ENCODE results near the gene FRMD3.

The FRMD3 gene

GRCh38 chr9:83280790-83281189 is 257.4 kb downstream of the FRMD3 start:
- TF ChIP-seq CTCF (IDR thresholded peaks at IDR 0.05; ENCODE audit: low read depth, low read length) = no peak
- Histone ChIP-seq H3K27ac (no peak overlapping the region), H3K4me3 (ENCODE audit: low read depth, low read length) (no peak overlapping the region), H3K9me3 (ENCODE audit: severe bottlenecking) (no peaks in the 10 kb centered on the region), H3K27me3 (ENCODE audit: insufficient read depth, low read depth, severe bottlenecking) (no peaks in the 10 kb centered on the region), H3K36me3 (no peaks in the 10 kb centered on the region)
- no peak for DNase-seq

- Histone ChIP-seq H3K36me3 (no peaks in the 10 kb centered on the region), H3K4me3 (ENCODE audit: low read depth, low read length) (no peak overlapping the region), H3K27ac (no peak overlapping the region), H3K9me3 (ENCODE audit: severe bottlenecking) (no peaks in the 10 kb centered on the region), H3K27me3 (ENCODE audit: insufficient read depth, low read depth, severe bottlenecking) (no peaks in the 10 kb centered on the region)
- no peak for DNase-seq
- no peak for TF ChIP-seq CTCF (IDR thresholded peaks at IDR 0.05; ENCODE audit: low read depth, low read length)
Measured at GRCh38 chr9:83280268-83280667, 257.9 kb downstream of the FRMD3 start.

GRCh38 chr9:83274787-83275186 is 263.4 kb downstream of the FRMD3 start:
- H3K9me3 ChIP-seq (ENCODE audit: severe bottlenecking) = no peaks in the 10 kb centered on the region
- no peaks in the 10 kb centered on the region for H3K36me3 ChIP-seq
- no peak overlapping the region for H3K27ac ChIP-seq
- DNase-seq = no peak
- TF ChIP-seq CTCF (IDR thresholded peaks at IDR 0.05; ENCODE audit: low read depth, low read length) = no peak
- H3K4me3 ChIP-seq (ENCODE audit: low read depth, low read length) = no peak overlapping the region
- H3K27me3 ChIP-seq (ENCODE audit: insufficient read depth, low read depth, severe bottlenecking) = no peaks in the 10 kb centered on the region

- no peaks in the 10 kb centered on the region for H3K27me3 ChIP-seq (ENCODE audit: insufficient read depth, low read depth, severe bottlenecking)
- DNase-seq = no peak
- H3K4me3 ChIP-seq (ENCODE audit: low read depth, low read length) = no peak overlapping the region
- no peaks in the 10 kb centered on the region for H3K9me3 ChIP-seq (ENCODE audit: severe bottlenecking)
- no peak for TF ChIP-seq CTCF (IDR thresholded peaks at IDR 0.05; ENCODE audit: low read depth, low read length)
- H3K36me3 ChIP-seq = no peaks in the 10 kb centered on the region
- no peak overlapping the region for H3K27ac ChIP-seq
Measured at GRCh38 chr9:83271665-83272071, 266.5 kb downstream of the FRMD3 start.

GRCh38 chr9:83270116-83270515 is 268.1 kb downstream of the FRMD3 start:
- no peaks in the 10 kb centered on the region for H3K9me3 ChIP-seq (ENCODE audit: severe bottlenecking)
- H3K4me3 ChIP-seq (ENCODE audit: low read depth, low read length) = no peak overlapping the region
- TF ChIP-seq CTCF (IDR thresholded peaks at IDR 0.05; ENCODE audit: low read depth, low read length) = no peak
- no peaks in the 10 kb centered on the region for H3K36me3 ChIP-seq
- no peak for DNase-seq
- H3K27ac ChIP-seq = no peak overlapping the region
- no peaks in the 10 kb centered on the region for H3K27me3 ChIP-seq (ENCODE audit: insufficient read depth, low read depth, severe bottlenecking)

- H3K36me3 ChIP-seq = no peaks in the 10 kb centered on the region
- no peak for TF ChIP-seq CTCF (IDR thresholded peaks at IDR 0.05; ENCODE audit: low read depth, low read length)
- no peak overlapping the region for H3K27ac ChIP-seq
- no peaks in the 10 kb centered on the region for H3K27me3 ChIP-seq (ENCODE audit: insufficient read depth, low read depth, severe bottlenecking)
- no peak for DNase-seq
- no peak overlapping the region for H3K4me3 ChIP-seq (ENCODE audit: low read depth, low read length)
- H3K9me3 ChIP-seq (ENCODE audit: severe bottlenecking) = no peaks in the 10 kb centered on the region
Measured at GRCh38 chr9:83267741-83268140, 270.5 kb downstream of the FRMD3 start.
